ENCODE data around the gene KCNN1. TPM values are rescaled to one million over a fixed set of nuclear protein-coding genes. Genes with fewer than 3 reads are reported as not detected.

Gene KCNN1
- total and polyA plus RNA-seq, 2 of the 13 experiments (the other 11 are each of a cell fraction or from before 2014, with no cell fraction given), result 0.04 TPM; not detected in 1

GRCh38 chr19:18029617-18030338 is 62.9 kb downstream of the KCNN1 start (continued):
- no peak for TF ChIP-seq ZFP36 (IDR thresholded peaks at IDR 0.05; ENCODE audit: borderline replicate concordance, low read depth, low read length, partially characterized antibody)
- no peak for TF ChIP-seq ZNF513 (CRISPR knock-in tag; conservative IDR thresholded peaks at IDR 0.05)
- TF ChIP-seq TBX3 (IDR thresholded peaks at IDR 0.05; ENCODE audit: borderline replicate concordance), result no peak
- TF ChIP-seq, protein P1, sequence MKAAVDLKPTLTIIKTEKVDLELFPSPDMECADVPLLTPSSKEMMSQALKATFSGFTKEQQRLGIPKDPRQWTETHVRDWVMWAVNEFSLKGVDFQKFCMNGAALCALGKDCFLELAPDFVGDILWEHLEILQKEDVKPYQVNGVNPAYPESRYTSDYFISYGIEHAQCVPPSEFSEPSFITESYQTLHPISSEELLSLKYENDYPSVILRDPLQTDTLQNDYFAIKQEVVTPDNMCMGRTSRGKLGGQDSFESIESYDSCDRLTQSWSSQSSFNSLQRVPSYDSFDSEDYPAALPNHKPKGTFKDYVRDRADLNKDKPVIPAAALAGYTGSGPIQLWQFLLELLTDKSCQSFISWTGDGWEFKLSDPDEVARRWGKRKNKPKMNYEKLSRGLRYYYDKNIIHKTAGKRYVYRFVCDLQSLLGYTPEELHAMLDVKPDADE (CRISPR knock-in tag; IDR thresholded peaks at IDR 0.05), result no peak
- TF ChIP-seq DMAP1 (CRISPR knock-in tag; IDR thresholded peaks at IDR 0.05), result no peak
- TF ChIP-seq AHR (CRISPR knock-in tag; IDR thresholded peaks at IDR 0.05), result no peak
- no peak for TF ChIP-seq ZNF282 (IDR thresholded peaks at IDR 0.05; ENCODE audit: partially characterized antibody)
- TF ChIP-seq ZBTB37 (CRISPR knock-in tag; IDR thresholded peaks at IDR 0.05), result no peak
- TF ChIP-seq NR2C2 (CRISPR knock-in tag; IDR thresholded peaks at IDR 0.05; ENCODE audit: borderline replicate concordance), result 0 out of 2 replicates have a peak, but pooled peaks have one; percentile 37
- no peak for TF ChIP-seq ZNF235 (CRISPR knock-in tag; IDR thresholded peaks at IDR 0.05; ENCODE audit: borderline replicate concordance)
- no peak for TF ChIP-seq KMT2A (CRISPR knock-in tag; IDR thresholded peaks at IDR 0.05)
- TF ChIP-seq SMARCE1 (IDR thresholded peaks at IDR 0.05; ENCODE audit: borderline replicate concordance), result no peak
- TF ChIP-seq, protein P2, sequence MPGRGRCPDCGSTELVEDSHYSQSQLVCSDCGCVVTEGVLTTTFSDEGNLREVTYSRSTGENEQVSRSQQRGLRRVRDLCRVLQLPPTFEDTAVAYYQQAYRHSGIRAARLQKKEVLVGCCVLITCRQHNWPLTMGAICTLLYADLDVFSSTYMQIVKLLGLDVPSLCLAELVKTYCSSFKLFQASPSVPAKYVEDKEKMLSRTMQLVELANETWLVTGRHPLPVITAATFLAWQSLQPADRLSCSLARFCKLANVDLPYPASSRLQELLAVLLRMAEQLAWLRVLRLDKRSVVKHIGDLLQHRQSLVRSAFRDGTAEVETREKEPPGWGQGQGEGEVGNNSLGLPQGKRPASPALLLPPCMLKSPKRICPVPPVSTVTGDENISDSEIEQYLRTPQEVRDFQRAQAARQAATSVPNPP (CRISPR knock-in tag; IDR thresholded peaks at IDR 0.05), result no peak
- TF ChIP-seq, protein P3, sequence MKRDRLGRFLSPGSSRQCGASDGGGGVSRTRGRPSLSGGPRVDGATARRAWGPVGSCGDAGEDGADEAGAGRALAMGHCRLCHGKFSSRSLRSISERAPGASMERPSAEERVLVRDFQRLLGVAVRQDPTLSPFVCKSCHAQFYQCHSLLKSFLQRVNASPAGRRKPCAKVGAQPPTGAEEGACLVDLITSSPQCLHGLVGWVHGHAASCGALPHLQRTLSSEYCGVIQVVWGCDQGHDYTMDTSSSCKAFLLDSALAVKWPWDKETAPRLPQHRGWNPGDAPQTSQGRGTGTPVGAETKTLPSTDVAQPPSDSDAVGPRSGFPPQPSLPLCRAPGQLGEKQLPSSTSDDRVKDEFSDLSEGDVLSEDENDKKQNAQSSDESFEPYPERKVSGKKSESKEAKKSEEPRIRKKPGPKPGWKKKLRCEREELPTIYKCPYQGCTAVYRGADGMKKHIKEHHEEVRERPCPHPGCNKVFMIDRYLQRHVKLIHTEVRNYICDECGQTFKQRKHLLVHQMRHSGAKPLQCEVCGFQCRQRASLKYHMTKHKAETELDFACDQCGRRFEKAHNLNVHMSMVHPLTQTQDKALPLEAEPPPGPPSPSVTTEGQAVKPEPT (CRISPR knock-in tag; IDR thresholded peaks at IDR 0.05; ENCODE audit: low read depth), result no peak
- no peak for TF ChIP-seq RARG (CRISPR knock-in tag; IDR thresholded peaks at IDR 0.05; ENCODE audit: low read depth)
- TF ChIP-seq ZNF24 (IDR thresholded peaks at IDR 0.05), result no peak
- TF ChIP-seq MAFF (IDR thresholded peaks at IDR 0.05; ENCODE audit: low read depth, low read length), result no peak
- no peak for TF ChIP-seq ZNF75D (CRISPR knock-in tag; IDR thresholded peaks at IDR 0.05; ENCODE audit: borderline replicate concordance)
- TF ChIP-seq KDM5A (IDR thresholded peaks at IDR 0.05; ENCODE audit: borderline replicate concordance, low read length), result no peak
- TF ChIP-seq SIN3A (IDR thresholded peaks at IDR 0.05; ENCODE audit: borderline replicate concordance, low read depth, low read length), result no peak
- no peak for TF ChIP-seq TOE1 (CRISPR knock-in tag; IDR thresholded peaks at IDR 0.05)
